GM23248 (cell line): ENCODE data around the gene HMG20A.

ENCODE experiments used
- EZH2 ChIP-seq: fragments of 200-600 bp; sonication (generic); IDR thresholded peaks from 2 replicates; pipeline ENCODE4 v1.6.1; 2018; ENCODE audit warnings: antibody characterized with exemption, mild to moderate bottlenecking; ENCODE audit not compliant: insufficient read depth, poor library complexity, severe bottlenecking
- EZH2phosphoT487 ChIP-seq: fragments of 200-600 bp; sonication (generic); IDR thresholded peaks from 2 replicates; pipeline ENCODE4 v1.6.1; 2018; ENCODE audit warnings: antibody characterized with exemption, moderate library complexity, mild to moderate bottlenecking, low read depth; ENCODE audit not compliant: insufficient read depth

DNA sequence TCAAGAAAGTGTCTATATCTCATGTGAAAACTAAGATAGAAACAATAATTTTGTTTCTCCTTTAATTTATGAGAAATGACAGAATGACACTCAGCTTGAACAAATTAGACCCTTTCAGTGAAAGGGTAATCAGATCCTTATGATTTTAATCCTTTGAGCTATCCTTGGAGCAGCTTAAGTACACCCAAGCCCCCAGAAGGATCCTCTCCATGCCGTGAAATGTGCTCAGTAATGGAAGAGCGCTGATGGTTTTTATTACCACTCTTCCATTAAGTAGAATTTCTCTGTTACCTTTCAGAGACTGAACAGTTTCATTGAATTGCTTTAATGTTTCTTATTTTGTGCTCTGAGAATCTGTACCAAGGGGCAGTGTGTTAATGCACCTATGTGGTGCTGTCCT lies 54.3 kb downstream of the HMG20A start:
- TF ChIP-seq EZH2: no peak
- TF ChIP-seq EZH2phosphoT487: no peak
